Thymus (tissue), 11 donors: Measurements from ENCODE around the gene VPS52. TPM values are rescaled to one million over a fixed set of nuclear protein-coding genes. Genes with fewer than 3 reads are reported as not detected.
A peak's percentile ranks its signal among the peaks of the same experiment; 100 is the strongest.
"Not testable (repeated sequence)": the region's sequence is repeated elsewhere in the genome, so short reads cannot be mapped to it uniquely, and the experiment has no call there.

Experiments used
- DNase-seq, 9 donors: peaks; one replicate each; pipeline ENCODE4 v3.0.0-alpha.2; 2013; ENCODE audit warnings: low spot score in 9 of 9, low read depth in 6 of 9, missing footprints in 1 of 9
- H3K27ac ChIP-seq, 2 donors: one replicate each; pipeline ENCODE4 v1.5.1; 2013; ENCODE audit warnings: control low read depth in 1 of 2, low read depth in 1 of 2, low read length in 1 of 2, mild to moderate bottlenecking in 1 of 2, moderate library complexity in 1 of 2
- H3K27me3 ChIP-seq, 2 donors: one replicate each; pipeline ENCODE4 v1.5.1; 2013; ENCODE audit warnings: low read length in 1 of 2; ENCODE audit not compliant: control insufficient read depth in 2 of 2, insufficient read depth in 1 of 2
- H3K36me3 ChIP-seq, 2 donors: one replicate each; pipeline ENCODE4 v1.5.1; 2013; ENCODE audit warnings: low read length in 1 of 2, mild to moderate bottlenecking in 1 of 2, moderate library complexity in 1 of 2; ENCODE audit not compliant: control insufficient read depth in 2 of 2, insufficient read depth in 2 of 2
- H3K4me1 ChIP-seq, 2 donors: one replicate each; pipeline ENCODE4 v1.5.1; 2013; ENCODE audit warnings: low read length in 2 of 2; ENCODE audit not compliant: control insufficient read depth in 2 of 2, insufficient read depth in 2 of 2
- H3K4me3 ChIP-seq, 2 donors: one replicate each; pipeline ENCODE4 v1.5.1; 2013; ENCODE audit warnings: low read length in 2 of 2, control low read depth in 1 of 2, mild to moderate bottlenecking in 1 of 2
- H3K9me3 ChIP-seq, 2 donors: one replicate each; pipeline ENCODE4 v1.5.1; 2013; ENCODE audit warnings: low read length in 1 of 2, mild to moderate bottlenecking in 1 of 2; ENCODE audit not compliant: control insufficient read depth in 2 of 2, insufficient read depth in 1 of 2
- WGBS: extraction: QIAGEN DNeasy Blood & Tissue Kit; methylation state at CpG from one replicate; pipeline ENCODE4 v1.1.7; 2013; 5-methylcytosine and 5-hydroxymethylcytosine counted together
- polyA plus RNA-seq: library from polyadenylated mRNA; stranded (reverse); fragments of 200-250 nt; gene quantifications from one replicate; pipeline ENCODE4 v1.2.3, GENCODE V29; 2013
- total RNA-seq: library from RNA; stranded (reverse); fragments of 120-200 nt; gene quantifications from one replicate; pipeline ENCODE4 v1.2.4, GENCODE V29; 2013
- donor health status: healthy.

Gene VPS52
- total and polyA plus RNA-seq, 2 donors = 26.3 to 59.0 TPM

GRCh38 chr6:33277663-33278391 lies 6.2 kb upstream of the VPS52 start:
- Histone ChIP-seq H3K36me3 (peaks cover 54 to 79% of the 10 kb centered on the region in 2 donors), H3K27ac (peak overlapping the region; percentile 94 to 97), H3K4me3 (peak overlapping the region; percentile 90 to 92), H3K4me1 (peaks cover 25 to 55% of the 10 kb centered on the region in 2 donors), H3K27me3 (no peaks in the 10 kb centered on the region), H3K9me3 (no peaks in the 10 kb centered on the region)
- 55% methylated on average over 39 of the region's 39 CpGs for WGBS
- DNase-seq = peak in 3 of 9 donors; percentile 15 to 53 (median 26)

- peaks cover 50 to 75% of the 10 kb centered on the region in 2 donors for H3K36me3 ChIP-seq
- peak within 1 kb of the TSS; percentile 90 to 92 for H3K4me3 ChIP-seq
- no peaks in the 10 kb centered on the region for H3K9me3 ChIP-seq
- H3K4me1 ChIP-seq = peaks cover 31 to 62% of the 10 kb centered on the region in 2 donors
- peak in 7 of 9 donors; percentile 48 to 80 (median 62) for DNase-seq
- H3K27ac ChIP-seq = peak within 1 kb of the TSS; percentile 94 to 97
- under 1% methylated on average over 80 of the region's 80 CpGs for WGBS
- H3K27me3 ChIP-seq = no peaks in the 10 kb centered on the region
Measured at GRCh38 chr6:33276864-33277662, 5.4 kb upstream of the VPS52 start, which contains the start of gene B3GALT4. TSS of gene B3GALT4 (plus strand) at chr6:33277123. CDS start at chr6:33277420, 297 bp downstream.

GRCh38 chr6:33276581-33276863 lies 4.8 kb upstream of the VPS52 start:
- Histone ChIP-seq H3K4me1 (peaks cover 31 to 62% of the 10 kb centered on the region in 2 donors), H3K9me3 (no peaks in the 10 kb centered on the region), H3K36me3 (peaks cover 49 to 72% of the 10 kb centered on the region in 2 donors), H3K27ac (peak overlapping the region; percentile 88 to 97), H3K27me3 (no peaks in the 10 kb centered on the region), H3K4me3 (peak overlapping the region; percentile 90 to 92)
- no peak for DNase-seq

GRCh38 chr6:33275795-33276580 lies 4.3 kb upstream of the VPS52 start:
- H3K27me3 ChIP-seq, H3K9me3 ChIP-seq, DNase-seq: not testable (repeated sequence)
- Histone ChIP-seq H3K27ac (peak overlapping the region; percentile 88 to 97), H3K36me3 (peaks cover 45 to 70% of the 10 kb centered on the region in 2 donors), H3K4me3 (peak overlapping the region; percentile 90 to 92), H3K4me1 (peaks cover 31 to 65% of the 10 kb centered on the region in 2 donors)
- 91% methylated on average over 16 of the region's 16 CpGs for WGBS

- no peaks in the 10 kb centered on the region for H3K9me3 ChIP-seq
- no peak overlapping the region for H3K4me3 ChIP-seq
- H3K27ac ChIP-seq = peak overlapping the region in 1 of 2 donors; percentile 3
- DNase-seq = no peak
- peaks cover 37 to 63% of the 10 kb centered on the region in 2 donors for H3K4me1 ChIP-seq
- no peaks in the 10 kb centered on the region for H3K27me3 ChIP-seq
- 91% methylated on average over 14 of the region's 14 CpGs for WGBS
- peaks cover 30 to 57% of the 10 kb centered on the region in 2 donors for H3K36me3 ChIP-seq
Measured at GRCh38 chr6:33273924-33274902, 2.5 kb upstream of the VPS52 start.

- 84% methylated on average over 11 of the region's 11 CpGs for WGBS
- H3K4me3 ChIP-seq = peak overlapping the region; percentile 90
- peaks cover 34 to 62% of the 10 kb centered on the region in 2 donors for H3K4me1 ChIP-seq
- H3K27ac ChIP-seq = peak overlapping the region in 1 of 2 donors; percentile 10
- no peak for DNase-seq
- no peaks in the 10 kb centered on the region for H3K9me3 ChIP-seq
- peaks cover 30 to 57% of the 10 kb centered on the region in 2 donors for H3K36me3 ChIP-seq
- H3K27me3 ChIP-seq = no peaks in the 10 kb centered on the region
Measured at GRCh38 chr6:33273129-33273923, 1.6 kb upstream of the VPS52 start.

- 20% methylated on average over 22 of the region's 22 CpGs for WGBS
- Histone ChIP-seq H3K4me1 (peaks cover 27 to 53% of the 10 kb centered on the region in 2 donors), H3K27me3 (no peaks in the 10 kb centered on the region), H3K9me3 (no peaks in the 10 kb centered on the region), H3K27ac (peak overlapping the region; percentile 87 to 94), H3K4me3 (peak overlapping the region; percentile 90), H3K36me3 (peaks cover 35 to 60% of the 10 kb centered on the region in 2 donors)
- no peak for DNase-seq
Measured at GRCh38 chr6:33272275-33273128, 826 bp upstream of the VPS52 start.
